GM12878 (cell line): ENCODE data around the gene HMX3. TPM values are rescaled to one million over a fixed set of nuclear protein-coding genes. Genes with fewer than 3 reads are reported as not detected.

ENCODE experiments used
- ATAC-seq: fragments of 200-7000 bp; cut with Tn5 transposase; 3 replicates; pipeline ENCODE4 v1.9.1; 2020; ENCODE audit warnings: mild to moderate bottlenecking, moderate library complexity
- BruUV-seq: library from RNA; stranded (reverse); fragments of 400-500 nt; replicated peaks from 2 replicates; lab custom pipeline; 2021; lab: Mats Ljungman, UMichigan
- CTCF ChIA-PET: fragments of 300-600 bp; sonication (Branson Sonifier 250); formaldehyde crosslinking; extraction: SDS; loops from one replicate; lab custom pipeline; 2021; ENCODE audit warnings: inconsistent platforms; lab: Yijun Ruan, JAX
- POLR2A ChIA-PET: fragments of 350-600 bp; formaldehyde crosslinking; extraction: SDS; loops from one replicate; lab custom pipeline; 2021; ENCODE audit warnings: inconsistent platforms; lab: Charles Lee
- RAD21 ChIA-PET: fragments of 300-600 bp; sonication (Branson Sonifier 250); formaldehyde crosslinking; loops from one replicate; lab custom pipeline; 2023; ENCODE audit warnings: antibody characterized with exemption; ENCODE audit not compliant: unreplicated experiment; lab: Charles Lee
- SMC1A ChIA-PET: fragments of 300-600 bp; sonication (Branson Sonifier 250); formaldehyde crosslinking; loops from one replicate; lab custom pipeline; 2023; ENCODE audit not compliant: unreplicated experiment, uncharacterized antibody; lab: Charles Lee
- DNase-seq: peaks from one replicate; pipeline ENCODE4 v3.0.0-alpha.2; 2011; ENCODE audit warnings: low read depth, low spot score
- FAIRE-seq: peaks from 3 replicates; lab custom pipeline; 2011; peaks lifted over from hg19 to GRCh38; lab: Jason Lieb, UNC
- H2AFZ ChIP-seq: 2 replicates; pipeline ENCODE4 v1.6.0; 2011; ENCODE audit warnings: low read depth, low read length, control low read depth; ENCODE audit not compliant: control insufficient read depth
- H3K27ac ChIP-seq: 2 replicates; pipeline ENCODE4 v1.5.1; 2011; ENCODE audit warnings: control low read depth; ENCODE audit not compliant: control insufficient read depth, insufficient read depth
- H3K27me3 ChIP-seq, 2 experiments: replicated peaks in 1 of 2; 2 replicates each; pipeline versions ENCODE4 v1.6.0 to v1.6.1; 2011; ENCODE audit warnings: low read length in 1 of 2; ENCODE audit not compliant: control insufficient read depth in 2 of 2, insufficient read depth in 2 of 2
- H3K36me3 ChIP-seq, 2 experiments: 2 replicates each; pipeline ENCODE4 v1.5.1; 2011; ENCODE audit warnings: low read length in 1 of 2; ENCODE audit not compliant: control insufficient read depth in 2 of 2, insufficient read depth in 2 of 2
- H3K4me1 ChIP-seq: 2 replicates; pipeline ENCODE4 v1.6.1; 2011; ENCODE audit warnings: mild to moderate bottlenecking, low read length, moderate library complexity, mixed read lengths; ENCODE audit not compliant: control insufficient read depth, insufficient read depth
- H3K4me2 ChIP-seq: 2 replicates; pipeline ENCODE4 v1.6.0; 2011; ENCODE audit warnings: control low read depth; ENCODE audit not compliant: control insufficient read depth, insufficient read depth
- H3K4me3 ChIP-seq: fragments of 200-600 bp; sonication (generic); 2 replicates; pipeline ENCODE4 v1.5.1; 2016
- H3K79me2 ChIP-seq: 2 replicates; pipeline ENCODE4 v1.6.0; 2011; ENCODE audit warnings: low read length; ENCODE audit not compliant: control insufficient read depth, insufficient read depth
- H3K9ac ChIP-seq: 2 replicates; pipeline ENCODE4 v1.8.0; 2011; ENCODE audit warnings: low read length, control low read depth, mixed read lengths; ENCODE audit not compliant: control insufficient read depth, insufficient read depth
- H3K9me3 ChIP-seq: replicated peaks from 3 replicates; pipeline ENCODE4 v1.5.1; 2011; ENCODE audit warnings: mild to moderate bottlenecking, low read length; ENCODE audit not compliant: control insufficient read depth, insufficient read depth
- H4K20me1 ChIP-seq: 2 replicates; pipeline ENCODE4 v1.6.0; 2011; ENCODE audit not compliant: control insufficient read depth, insufficient read depth
- ATF3 ChIP-seq: IDR thresholded peaks from 2 replicates; pipeline ENCODE4 v1.6.1; 2011; ENCODE audit warnings: low read depth, mild to moderate bottlenecking, low read length, moderate library complexity, borderline replicate concordance; ENCODE audit errors: extremely low read depth
- EGR1 ChIP-seq, 2 experiments: IDR thresholded peaks; 1 replicate in 1 of 2; 2 replicates in 1 of 2; pipeline ENCODE4 v1.6.1; 2011 to 2012; ENCODE audit warnings: low read depth in 2 of 2, low read length in 2 of 2, borderline replicate concordance in 1 of 2, mild to moderate bottlenecking in 1 of 2, moderate library complexity in 1 of 2
- GABPA ChIP-seq: IDR thresholded peaks from 2 replicates; pipeline ENCODE4 v1.6.1; 2014; ENCODE audit warnings: antibody characterized with exemption, low read depth, mild to moderate bottlenecking, inconsistent platforms
- HDAC6 ChIP-seq: fragments of 200-600 bp; sonication (generic); IDR thresholded peaks from one replicate; pipeline ENCODE4 v1.8.0; 2017; ENCODE audit warnings: antibody characterized with exemption; ENCODE audit not compliant: unreplicated experiment
- IRF4 ChIP-seq: IDR thresholded peaks from 2 replicates; pipeline ENCODE4 v1.6.1; 2011; ENCODE audit warnings: low read depth, low read length
- MAX ChIP-seq: IDR thresholded peaks from 2 replicates; pipeline ENCODE4 v1.6.1; 2012; ENCODE audit warnings: low read depth, low read length, improper control_type of control experiment
- MTA3 ChIP-seq: IDR thresholded peaks from 2 replicates; pipeline ENCODE4 v1.6.1; 2012; ENCODE audit warnings: low read length, inconsistent platforms, borderline replicate concordance
- NFYB ChIP-seq: IDR thresholded peaks from 2 replicates; pipeline ENCODE4 v1.6.1; 2011; ENCODE audit warnings: low read depth, mild to moderate bottlenecking, low read length, improper control_type of control experiment, moderate library complexity; ENCODE audit not compliant: insufficient read depth
- POU2F2 ChIP-seq: IDR thresholded peaks from 3 replicates; pipeline ENCODE4 v1.6.1; 2011; ENCODE audit warnings: low read depth, mild to moderate bottlenecking, low read length, borderline replicate concordance
- RUNX3 ChIP-seq: IDR thresholded peaks from 2 replicates; pipeline ENCODE4 v1.6.1; 2012; ENCODE audit warnings: low read length, inconsistent platforms
- SPI1 ChIP-seq: IDR thresholded peaks from 2 replicates; pipeline ENCODE4 v1.6.1; 2011; ENCODE audit warnings: low read depth, mild to moderate bottlenecking, low read length, moderate library complexity, borderline replicate concordance; ENCODE audit not compliant: insufficient read depth
- SUPT20H ChIP-seq: IDR thresholded peaks from 2 replicates; pipeline ENCODE4 v1.6.1; 2011; ENCODE audit warnings: low read depth, mild to moderate bottlenecking, low read length, moderate library complexity, borderline replicate concordance; ENCODE audit not compliant: control insufficient read depth
- TCF12 ChIP-seq: IDR thresholded peaks from 2 replicates; pipeline ENCODE4 v1.6.1; 2011; ENCODE audit warnings: low read depth, mild to moderate bottlenecking, low read length
- TCF3 ChIP-seq: IDR thresholded peaks from 2 replicates; pipeline ENCODE4 v1.6.1; 2012; ENCODE audit warnings: low read depth, mild to moderate bottlenecking, low read length, borderline replicate concordance; ENCODE audit not compliant: insufficient read depth
- ZNF622 ChIP-seq: fragments of 450-650 bp; IDR thresholded peaks from 2 replicates; pipeline ENCODE4 v1.6.1; 2017; ENCODE audit warnings: mild to moderate bottlenecking, inconsistent platforms
- WGBS: methylation state at CpG from one replicate; pipeline ENCODE4 v1.1.6; 2016; ENCODE audit warnings: low lambda C conversion rate; ENCODE audit not compliant: insufficient replicate concordance, insufficient coverage; ENCODE audit errors: missing lambda C conversion rate; 5-methylcytosine and 5-hydroxymethylcytosine counted together
- in situ Hi-C: fragments of 300-500 bp; cut with MboI; formaldehyde crosslinking; loops from 9 replicates; pipeline ENCODE4 v1.14.3; 2018; ENCODE audit warnings: mixed read lengths
- intact Hi-C: fragments of 100-400 bp; cut with micrococcal nuclease; formaldehyde crosslinking; loops from one replicate; pipeline ENCODE4 v1.14.2; 2022; ENCODE audit not compliant: unreplicated experiment
- polyA plus RNA-seq, 11 experiments: library from polyadenylated mRNA; depleted of rRNA in 4 of 11; unstranded in 6 of 11; stranded (reverse) in 5 of 11; fragments of >200 nt; fragmentation: Nextera tagmentation in 4 of 11; fragmentation: Illumina TruSeq in 1 of 11; extraction: Ambion mirVana in 4 of 11; extraction: Trizol in 1 of 11; gene quantifications; 1 replicate in 1 of 11; 2 replicates in 10 of 11; pipeline versions ENCODE4 v1.2.1 to v1.2.3, GENCODE V29; 2011 to 2016; ENCODE audit warnings: inconsistent platforms in 2 of 11, missing spikeins in 2 of 11, low read depth in 1 of 11
- total RNA-seq, 4 experiments: library from RNA; depleted of rRNA in 3 of 4; stranded (reverse); fragments of >200 nt in 3 of 4; fragmentation: Illumina TruSeq in 1 of 4; extraction: Trizol in 1 of 4; gene quantifications; 2 replicates each; pipeline versions ENCODE4 v1.2.1 to v1.2.3, GENCODE V29; 2013 to 2021
- TF ChIP-seq, protein P1 (sequence below), 3 experiments: IDR thresholded peaks in 2 of 3; conservative IDR thresholded peaks in 1 of 3; 2 replicates each; pipeline ENCODE4 v1.5.1; 2011; ENCODE audit warnings: low read depth in 3 of 3, low read length in 3 of 3, mild to moderate bottlenecking in 3 of 3, control low read depth in 2 of 3, moderate library complexity in 2 of 3, inconsistent platforms in 1 of 3, mixed read lengths in 1 of 3; ENCODE audit not compliant: control insufficient read depth in 2 of 3, insufficient read depth in 1 of 3; ENCODE audit errors: extremely low read depth in 1 of 3

The HMX3 gene
- total and polyA plus RNA-seq, 10 of the 15 experiments (the other 5 are each of a cell fraction or from before 2014, with no cell fraction given), result 0.63 to 60.5 (median 15.3) TPM; not detected in 2

GRCh38 chr10:123150986-123151736 lies 15.4 kb downstream of the HMX3 start:
- Histone ChIP-seq H3K4me1 (peaks cover 17% of the 10 kb centered on the region), H3K36me3 (peaks cover 0 to 4% of the 10 kb centered on the region in 2 experiments; a peak in 1 of 4 replicates), H3K9ac (peak overlapping the region; percentile 66), H3K27me3 (peaks cover 11 to 14% of the 10 kb centered on the region in 2 experiments), H4K20me1 (no peaks in the 10 kb centered on the region), H3K9me3 (peaks cover 1% of the 10 kb centered on the region; the same call in 1 of the 3 replicates), H3K4me2 (peak overlapping the region; percentile 94), H3K27ac (peak overlapping the region; percentile 77), H3K4me3 (peak overlapping the region; percentile 34), H2AFZ (peak overlapping the region; percentile 69), H3K79me2 (peaks cover 48% of the 10 kb centered on the region)
- ATAC-seq (no peak), DNase-seq (no peak), FAIRE-seq (no peak)
- ChIA-PET CTCF (interaction anchor here (0.7 to 1.0 kb wide), 2 partner anchors 13 to 261 kb away, joined by 3 read pairs; no protein-coding TSS in a partner anchor), POLR2A (no interaction called here), SMC1A (no interaction called here), RAD21 (interaction anchor here (0.8 kb wide), 1 partner anchor 407 kb away, joined by 4 read pairs; no protein-coding TSS in a partner anchor)
- in situ Hi-C loops (loop anchor here (5.0 kb wide), 1 partner anchor 241 kb away; no protein-coding TSS in a partner anchor), intact Hi-C loops (loop anchor here (5.0 kb wide), 2 partner anchors 241 to 401 kb away; no protein-coding TSS in a partner anchor)
- no TSS peak for BruUV-seq
- 8% methylated on average over 56 of the region's 56 CpGs for WGBS
- TF ChIP-seq SUPT20H (no peak), GABPA (no peak), MAX (peak; percentile 70; the same call in 1 of the 2 replicates), NFYB (0 out of 2 replicates have a peak, but pooled peaks have one; percentile 50), MTA3 (0 out of 2 replicates have a peak, but pooled peaks have one; percentile 41), POU2F2 (peak; percentile 33; the same call in 1 of the 3 replicates), TCF3 (0 out of 2 replicates have a peak, but pooled peaks have one; percentile 60), SPI1 (peak; percentile 62), ZNF622 (no peak), IRF4 (no peak), EGR1 (IDR thresholded peaks at IDR 0.05; ENCODE audit: borderline replicate concordance in 1 of 2, low read depth in 2 of 2, low read length in 2 of 2) (peak in 1 of 2 experiments; percentile 49; a peak in 1 of 3 replicates), HDAC6 (no peak), TCF12 (0 out of 2 replicates have a peak, but pooled peaks have one; percentile 10), ATF3 (no peak), RUNX3 (peak; percentile 32; the same call in 1 of the 2 replicates)
- TF ChIP-seq, protein P1, sequence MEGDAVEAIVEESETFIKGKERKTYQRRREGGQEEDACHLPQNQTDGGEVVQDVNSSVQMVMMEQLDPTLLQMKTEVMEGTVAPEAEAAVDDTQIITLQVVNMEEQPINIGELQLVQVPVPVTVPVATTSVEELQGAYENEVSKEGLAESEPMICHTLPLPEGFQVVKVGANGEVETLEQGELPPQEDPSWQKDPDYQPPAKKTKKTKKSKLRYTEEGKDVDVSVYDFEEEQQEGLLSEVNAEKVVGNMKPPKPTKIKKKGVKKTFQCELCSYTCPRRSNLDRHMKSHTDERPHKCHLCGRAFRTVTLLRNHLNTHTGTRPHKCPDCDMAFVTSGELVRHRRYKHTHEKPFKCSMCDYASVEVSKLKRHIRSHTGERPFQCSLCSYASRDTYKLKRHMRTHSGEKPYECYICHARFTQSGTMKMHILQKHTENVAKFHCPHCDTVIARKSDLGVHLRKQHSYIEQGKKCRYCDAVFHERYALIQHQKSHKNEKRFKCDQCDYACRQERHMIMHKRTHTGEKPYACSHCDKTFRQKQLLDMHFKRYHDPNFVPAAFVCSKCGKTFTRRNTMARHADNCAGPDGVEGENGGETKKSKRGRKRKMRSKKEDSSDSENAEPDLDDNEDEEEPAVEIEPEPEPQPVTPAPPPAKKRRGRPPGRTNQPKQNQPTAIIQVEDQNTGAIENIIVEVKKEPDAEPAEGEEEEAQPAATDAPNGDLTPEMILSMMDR (IDR thresholded peaks at IDR 0.05 in 2 of 3, conservative IDR thresholded peaks at IDR 0.05 in 1 of 3; ENCODE audit: control insufficient read depth in 2 of 3, extremely low read depth in 1 of 3, insufficient read depth in 1 of 3, low read depth in 3 of 3, low read length in 3 of 3), result no peak
